HCT116 (cell line): ENCODE results near the gene RFTN2. TPM values are rescaled to one million over a fixed set of nuclear protein-coding genes. Genes with fewer than 3 reads are reported as not detected.

Experiments used
- ATAC-seq: fragments of 200-7000 bp; cut with Tn5 transposase; 2 replicates; pipeline ENCODE4 v1.9.1; 2020; ENCODE audit warnings: mild to moderate bottlenecking, moderate library complexity
- BruUV-seq: library from RNA; stranded (reverse); fragments of 400-500 nt; replicated peaks from 2 replicates; lab custom pipeline; 2021; lab: Mats Ljungman, UMichigan
- CTCF ChIA-PET: fragments of 300-600 bp; sonication (Branson Sonifier 250); formaldehyde crosslinking; loops from one replicate; lab custom pipeline; 2021; ENCODE audit warnings: antibody characterized with exemption; lab: Charles Lee
- POLR2A ChIA-PET: fragments of 300-600, 350-600 bp; sonication (Branson Sonifier 250); formaldehyde crosslinking; loops from one replicate; lab custom pipeline; 2021; ENCODE audit warnings: antibody characterized with exemption; lab: Charles Lee
- RAD21 ChIA-PET, 2 experiments: fragments of 300-600 bp; sonication (Branson Sonifier 250); formaldehyde crosslinking; loops; one replicate each; lab custom pipeline; 2023; ENCODE audit warnings: low total read pairs in 2 of 2; ENCODE audit not compliant: uncharacterized antibody in 2 of 2, unreplicated experiment in 2 of 2, low non-redundant PET in 1 of 2; lab: Charles Lee
- DNase-seq: peaks from one replicate; pipeline ENCODE4 v3.0.0-alpha.2; 2010; ENCODE audit warnings: low read depth, low spot score
- H2AFZ ChIP-seq: fragments of 200-600 bp; shearing (Covaris generic), sonication (generic); 2 replicates; pipeline ENCODE4 v1.6.1; 2017; ENCODE audit warnings: low read depth, mixed run types, mixed read lengths, antibody characterized with exemption, low read length; ENCODE audit not compliant: poor library complexity, severe bottlenecking
- H3K27ac ChIP-seq: 2 replicates; pipeline ENCODE4 v1.5.1; 2012; ENCODE audit warnings: low read depth, low read length
- H3K27me3 ChIP-seq: fragments of 200-600 bp; sonication (generic); 2 replicates; pipeline ENCODE4 v1.6.1; 2016; ENCODE audit warnings: mixed run types, low read length, mixed read lengths; ENCODE audit not compliant: insufficient read depth
- H3K36me3 ChIP-seq, 2 experiments: fragments of 200-500 bp in 1 of 2; fragments of 200-600 bp in 1 of 2; sonication (Bioruptor generic) in 1 of 2; sonication (generic) in 1 of 2; 2 replicates each; pipeline versions ENCODE4 v1.5.1 to v1.6.1; 2014 to 2016; ENCODE audit warnings: low read length in 2 of 2, inconsistent platforms in 1 of 2, mixed read lengths in 1 of 2, mixed run types in 1 of 2; ENCODE audit not compliant: insufficient read depth in 2 of 2, control insufficient read depth in 1 of 2
- H3K4me1 ChIP-seq, 2 experiments: fragments of 200-600 bp in 1 of 2; sonication (generic) in 1 of 2; 2 replicates each; pipeline versions ENCODE4 v1.5.1 to v1.6.1; 2012 to 2017; ENCODE audit warnings: low read length in 2 of 2, inconsistent platforms in 1 of 2, mild to moderate bottlenecking in 1 of 2, mixed read lengths in 1 of 2, mixed run types in 1 of 2, moderate library complexity in 1 of 2; ENCODE audit not compliant: insufficient read depth in 2 of 2, control insufficient read depth in 1 of 2
- H3K4me2 ChIP-seq: fragments of 200-600 bp; sonication (generic); 2 replicates; pipeline ENCODE4 v1.6.1; 2017; ENCODE audit warnings: mixed run types, low read length, mixed read lengths
- H3K4me3 ChIP-seq, 2 experiments: fragments of 200-600 bp in 1 of 2; sonication (generic) in 1 of 2; replicated peaks in 1 of 2; 2 replicates each; pipeline ENCODE4 v1.5.1; 2011 to 2016; ENCODE audit warnings: low read length in 2 of 2, control low read depth in 1 of 2, low read depth in 1 of 2, mild to moderate bottlenecking in 1 of 2, mixed read lengths in 1 of 2, mixed run types in 1 of 2
- H3K79me2 ChIP-seq: fragments of 200-600 bp; sonication (generic); 2 replicates; pipeline ENCODE4 v1.6.1; 2017; ENCODE audit warnings: mild to moderate bottlenecking, mixed run types, low read length, moderate library complexity, mixed read lengths; ENCODE audit not compliant: insufficient read depth
- H3K9ac ChIP-seq: fragments of 200-600 bp; sonication (generic); 2 replicates; pipeline ENCODE4 v1.6.1; 2016; ENCODE audit warnings: low read length, mixed read lengths
- H3K9me2 ChIP-seq: fragments of 200-600 bp; sonication (generic), shearing (Covaris generic); 2 replicates; pipeline ENCODE4 v1.6.1; 2017; ENCODE audit warnings: mixed run types, mild to moderate bottlenecking, moderate library complexity; ENCODE audit not compliant: insufficient read depth
- H3K9me3 ChIP-seq, 2 experiments: fragments of 200-500 bp in 1 of 2; fragments of 200-600 bp in 1 of 2; sonication (Bioruptor generic) in 1 of 2; sonication (generic) in 1 of 2; 2 replicates each; pipeline ENCODE4 v1.6.1; 2014 to 2017; ENCODE audit warnings: low read length in 2 of 2, mixed read lengths in 2 of 2, inconsistent platforms in 1 of 2, low read depth in 1 of 2, mild to moderate bottlenecking in 1 of 2, mixed run types in 1 of 2, moderate library complexity in 1 of 2; ENCODE audit not compliant: control insufficient read depth in 1 of 2, insufficient read depth in 1 of 2
- H4K20me1 ChIP-seq: fragments of 200-600 bp; sonication (generic), shearing (Covaris generic); 2 replicates; pipeline ENCODE4 v1.6.1; 2017; ENCODE audit warnings: mixed run types, mild to moderate bottlenecking, moderate library complexity; ENCODE audit not compliant: insufficient read depth
- CBX3 ChIP-seq: IDR thresholded peaks from 2 replicates; pipeline ENCODE4 v1.6.1; 2012; ENCODE audit warnings: low read depth
- CEBPB ChIP-seq: IDR thresholded peaks from 2 replicates; pipeline ENCODE4 v1.6.1; 2012; ENCODE audit warnings: low read depth
- EGR1 ChIP-seq: IDR thresholded peaks from 2 replicates; pipeline ENCODE4 v1.6.1; 2012; ENCODE audit warnings: low read depth
- ELF1 ChIP-seq: IDR thresholded peaks from 2 replicates; pipeline ENCODE4 v1.6.1; 2012; ENCODE audit warnings: low read depth, borderline replicate concordance
- EZH2 ChIP-seq: fragments of 200-600 bp; sonication (generic); IDR thresholded peaks from 2 replicates; pipeline ENCODE4 v1.6.1; 2017; ENCODE audit warnings: antibody characterized with exemption, mixed run types
- EZH2phosphoT487 ChIP-seq: fragments of 200-600 bp; IDR thresholded peaks from 2 replicates; pipeline ENCODE4 v1.6.1; 2018; ENCODE audit warnings: antibody characterized with exemption, borderline replicate concordance
- FOSL1 ChIP-seq: IDR thresholded peaks from 2 replicates; pipeline ENCODE4 v1.6.1; 2012; ENCODE audit warnings: low read depth
- JUND ChIP-seq: IDR thresholded peaks from 2 replicates; pipeline ENCODE4 v1.6.1; 2012
- POLR2A ChIP-seq: IDR thresholded peaks from 2 replicates; pipeline ENCODE4 v1.7.0; 2011; ENCODE audit warnings: borderline replicate concordance; ENCODE audit not compliant: insufficient read depth, insufficient read length; ENCODE audit errors: extremely low read depth
- SP1 ChIP-seq: IDR thresholded peaks from 2 replicates; pipeline ENCODE4 v1.6.1; 2012; ENCODE audit warnings: low read depth
- SRF ChIP-seq: IDR thresholded peaks from 2 replicates; pipeline ENCODE4 v1.6.1; 2012; ENCODE audit warnings: low read depth
- TCF7L2 ChIP-seq: IDR thresholded peaks from 2 replicates; pipeline ENCODE4 v1.7.0; 2011; ENCODE audit warnings: borderline replicate concordance, inconsistent platforms; ENCODE audit not compliant: insufficient read depth, insufficient read length; ENCODE audit errors: extremely low read depth
- YY1 ChIP-seq: IDR thresholded peaks from 2 replicates; pipeline ENCODE4 v1.6.1; 2011; ENCODE audit warnings: low read length, low read depth, moderate library complexity, mild to moderate bottlenecking; ENCODE audit not compliant: insufficient replicate concordance; ENCODE audit errors: extremely low read depth
- ZFX ChIP-seq: fragments of 450-650 bp; IDR thresholded peaks from 2 replicates; pipeline ENCODE4 v1.6.1; 2017
- ZNF274 ChIP-seq: fragments of 200-500 bp; sonication (Bioruptor generic); IDR thresholded peaks from 2 replicates; pipeline ENCODE4 v1.6.1; 2014; ENCODE audit warnings: mild to moderate bottlenecking, low read depth, low read length, inconsistent platforms
- intact Hi-C: fragments of 100-400 bp; cut with micrococcal nuclease; formaldehyde crosslinking; loops from 2 replicates; pipeline ENCODE4 v1.10.0; 2022
- total RNA-seq: library from RNA; stranded (reverse); gene quantifications from one replicate; pipeline ENCODE4 v1.2.1, GENCODE V29; 2021; ENCODE audit not compliant: unreplicated experiment
- TF ChIP-seq, protein P1 (sequence below): IDR thresholded peaks from 2 replicates; pipeline ENCODE4 v1.6.1; 2011; ENCODE audit warnings: mild to moderate bottlenecking, low read length, moderate library complexity; ENCODE audit not compliant: insufficient replicate concordance; ENCODE audit errors: extremely low read depth
- TF ChIP-seq, protein P2 (sequence below), 3 experiments: fragments of 200-600 bp in 1 of 3; sonication (generic) in 1 of 3; IDR thresholded peaks in 2 of 3; conservative IDR thresholded peaks in 1 of 3; 2 replicates each; pipeline ENCODE4 v1.5.1; 2012 to 2017; ENCODE audit warnings: low read depth in 2 of 3, low read length in 2 of 3, antibody characterized with exemption in 1 of 3, borderline replicate concordance in 1 of 3, control low read depth in 1 of 3, mild to moderate bottlenecking in 1 of 3, mixed read lengths in 1 of 3, mixed run types in 1 of 3, moderate library complexity in 1 of 3; ENCODE audit not compliant: insufficient read depth in 1 of 3
- TF ChIP-seq, protein P3 (sequence below): IDR thresholded peaks from 2 replicates; pipeline ENCODE4 v1.6.1; 2012
- TF ChIP-seq, protein P4 (sequence below): IDR thresholded peaks from 2 replicates; pipeline ENCODE4 v1.6.1; 2012

RFTN2 gene
- total RNA-seq, 1 experiment from 2014 or later = not detected

DNA sequence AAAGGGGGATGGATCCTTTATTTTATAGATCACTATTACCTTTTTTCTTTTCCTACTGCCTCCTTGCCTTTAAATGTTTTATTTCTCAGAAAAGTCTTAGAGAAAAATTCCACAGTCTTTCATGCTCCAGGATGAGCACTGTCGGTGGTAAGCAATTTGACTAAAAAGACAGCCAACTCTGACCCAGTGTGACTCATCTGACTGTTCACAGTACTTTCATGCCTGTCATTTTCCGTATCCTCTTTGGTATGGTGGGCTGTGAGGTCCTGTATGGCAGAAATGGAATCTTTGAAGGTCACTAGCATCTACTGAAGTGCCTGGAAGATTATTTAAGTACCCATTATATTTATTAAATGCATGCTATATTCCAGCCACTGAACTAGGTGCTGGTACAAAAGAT is 2.1 kb upstream of the RFTN2 start:
- Histone ChIP-seq H3K9me2 (no peaks in the 10 kb centered on the region), H3K27ac (no peak overlapping the region), H3K9me3 (no peaks in the 10 kb centered on the region), H3K36me3 (no peaks in the 10 kb centered on the region), H3K79me2 (no peaks in the 10 kb centered on the region), H3K9ac (no peak overlapping the region), H2AFZ (no peak overlapping the region), H3K4me1 (no peaks in the 10 kb centered on the region), H3K4me2 (no peak overlapping the region), H3K27me3 (no peaks in the 10 kb centered on the region; the same call in 1 of the 2 replicates), H4K20me1 (no peaks in the 10 kb centered on the region), H3K4me3 (no peak overlapping the region)
- no TSS peak for BruUV-seq
- POLR2A ChIA-PET = no interaction called here
- TF ChIP-seq POLR2A (no peak), EGR1 (no peak), SRF (no peak), FOSL1 (no peak), ELF1 (no peak), JUND (no peak), TCF7L2 (no peak), EZH2phosphoT487 (no peak), ZFX (no peak), YY1 (no peak), SP1 (no peak), EZH2 (no peak), ZNF274 (no peak), CEBPB (no peak), CBX3 (no peak)
- TF ChIP-seq, protein P1, sequence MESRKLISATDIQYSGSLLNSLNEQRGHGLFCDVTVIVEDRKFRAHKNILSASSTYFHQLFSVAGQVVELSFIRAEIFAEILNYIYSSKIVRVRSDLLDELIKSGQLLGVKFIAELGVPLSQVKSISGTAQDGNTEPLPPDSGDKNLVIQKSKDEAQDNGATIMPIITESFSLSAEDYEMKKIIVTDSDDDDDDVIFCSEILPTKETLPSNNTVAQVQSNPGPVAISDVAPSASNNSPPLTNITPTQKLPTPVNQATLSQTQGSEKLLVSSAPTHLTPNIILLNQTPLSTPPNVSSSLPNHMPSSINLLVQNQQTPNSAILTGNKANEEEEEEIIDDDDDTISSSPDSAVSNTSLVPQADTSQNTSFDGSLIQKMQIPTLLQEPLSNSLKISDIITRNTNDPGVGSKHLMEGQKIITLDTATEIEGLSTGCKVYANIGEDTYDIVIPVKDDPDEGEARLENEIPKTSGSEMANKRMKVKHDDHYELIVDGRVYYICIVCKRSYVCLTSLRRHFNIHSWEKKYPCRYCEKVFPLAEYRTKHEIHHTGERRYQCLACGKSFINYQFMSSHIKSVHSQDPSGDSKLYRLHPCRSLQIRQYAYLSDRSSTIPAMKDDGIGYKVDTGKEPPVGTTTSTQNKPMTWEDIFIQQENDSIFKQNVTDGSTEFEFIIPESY = no peak
- TF ChIP-seq, protein P2, sequence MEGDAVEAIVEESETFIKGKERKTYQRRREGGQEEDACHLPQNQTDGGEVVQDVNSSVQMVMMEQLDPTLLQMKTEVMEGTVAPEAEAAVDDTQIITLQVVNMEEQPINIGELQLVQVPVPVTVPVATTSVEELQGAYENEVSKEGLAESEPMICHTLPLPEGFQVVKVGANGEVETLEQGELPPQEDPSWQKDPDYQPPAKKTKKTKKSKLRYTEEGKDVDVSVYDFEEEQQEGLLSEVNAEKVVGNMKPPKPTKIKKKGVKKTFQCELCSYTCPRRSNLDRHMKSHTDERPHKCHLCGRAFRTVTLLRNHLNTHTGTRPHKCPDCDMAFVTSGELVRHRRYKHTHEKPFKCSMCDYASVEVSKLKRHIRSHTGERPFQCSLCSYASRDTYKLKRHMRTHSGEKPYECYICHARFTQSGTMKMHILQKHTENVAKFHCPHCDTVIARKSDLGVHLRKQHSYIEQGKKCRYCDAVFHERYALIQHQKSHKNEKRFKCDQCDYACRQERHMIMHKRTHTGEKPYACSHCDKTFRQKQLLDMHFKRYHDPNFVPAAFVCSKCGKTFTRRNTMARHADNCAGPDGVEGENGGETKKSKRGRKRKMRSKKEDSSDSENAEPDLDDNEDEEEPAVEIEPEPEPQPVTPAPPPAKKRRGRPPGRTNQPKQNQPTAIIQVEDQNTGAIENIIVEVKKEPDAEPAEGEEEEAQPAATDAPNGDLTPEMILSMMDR (IDR thresholded peaks at IDR 0.05 in 2 of 3, conservative IDR thresholded peaks at IDR 0.05 in 1 of 3; ENCODE audit: borderline replicate concordance in 1 of 3, insufficient read depth in 1 of 3, low read depth in 2 of 3, low read length in 2 of 3) = no peak
- TF ChIP-seq, protein P3, sequence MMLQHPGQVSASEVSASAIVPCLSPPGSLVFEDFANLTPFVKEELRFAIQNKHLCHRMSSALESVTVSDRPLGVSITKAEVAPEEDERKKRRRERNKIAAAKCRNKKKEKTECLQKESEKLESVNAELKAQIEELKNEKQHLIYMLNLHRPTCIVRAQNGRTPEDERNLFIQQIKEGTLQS = no peak
- TF ChIP-seq, protein P4, sequence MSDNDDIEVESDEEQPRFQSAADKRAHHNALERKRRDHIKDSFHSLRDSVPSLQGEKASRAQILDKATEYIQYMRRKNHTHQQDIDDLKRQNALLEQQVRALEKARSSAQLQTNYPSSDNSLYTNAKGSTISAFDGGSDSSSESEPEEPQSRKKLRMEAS = no peak
- CTCF ChIA-PET = no interaction called here
- intact Hi-C loops = no loop called here
- DNase-seq (no peak), ATAC-seq (no peak)
- RAD21 ChIA-PET = no interaction called here
